ENCODE data around the gene KIAA0232.
A peak's percentile ranks its signal among the peaks of the same experiment; 100 is the strongest.

DNA sequence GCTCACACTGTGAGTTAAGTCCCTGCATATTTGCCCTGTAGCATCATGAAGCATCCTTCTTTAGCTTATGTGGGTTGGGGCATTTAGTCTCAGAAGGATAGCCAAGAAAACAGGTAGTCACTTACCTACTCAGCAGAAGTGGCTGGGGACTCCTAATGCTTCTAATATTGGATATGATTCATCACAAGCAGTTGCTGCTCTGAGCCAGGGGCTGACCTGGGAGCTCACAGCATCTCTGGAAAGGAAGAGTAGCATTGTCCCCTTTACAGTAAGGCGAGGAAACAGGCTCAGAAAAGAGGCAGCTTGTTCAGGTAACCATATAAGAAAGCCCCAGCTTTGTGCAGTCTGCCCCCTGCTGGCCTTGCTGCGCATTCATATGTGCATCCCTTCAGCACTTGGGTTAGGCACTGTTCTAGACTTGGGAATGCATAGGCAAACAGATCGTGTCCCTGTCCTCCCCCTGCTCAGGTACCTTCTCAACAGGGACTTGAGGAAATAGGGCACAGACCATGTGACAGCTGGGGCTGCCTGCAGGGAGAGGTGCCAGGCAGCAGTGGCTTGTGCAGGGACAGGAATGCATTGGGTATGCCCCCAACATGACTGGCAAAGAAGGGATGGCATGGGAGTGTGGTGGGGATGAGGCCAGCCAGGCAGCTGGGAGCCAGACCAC lies 91.4 kb downstream of the KIAA0232 start:
- peak in 2 of 3 donors; percentile 20 to 45 for TF ChIP-seq POLR2AphosphoS5 (IDR thresholded peaks at IDR 0.05)
- TF ChIP-seq, protein P1, sequence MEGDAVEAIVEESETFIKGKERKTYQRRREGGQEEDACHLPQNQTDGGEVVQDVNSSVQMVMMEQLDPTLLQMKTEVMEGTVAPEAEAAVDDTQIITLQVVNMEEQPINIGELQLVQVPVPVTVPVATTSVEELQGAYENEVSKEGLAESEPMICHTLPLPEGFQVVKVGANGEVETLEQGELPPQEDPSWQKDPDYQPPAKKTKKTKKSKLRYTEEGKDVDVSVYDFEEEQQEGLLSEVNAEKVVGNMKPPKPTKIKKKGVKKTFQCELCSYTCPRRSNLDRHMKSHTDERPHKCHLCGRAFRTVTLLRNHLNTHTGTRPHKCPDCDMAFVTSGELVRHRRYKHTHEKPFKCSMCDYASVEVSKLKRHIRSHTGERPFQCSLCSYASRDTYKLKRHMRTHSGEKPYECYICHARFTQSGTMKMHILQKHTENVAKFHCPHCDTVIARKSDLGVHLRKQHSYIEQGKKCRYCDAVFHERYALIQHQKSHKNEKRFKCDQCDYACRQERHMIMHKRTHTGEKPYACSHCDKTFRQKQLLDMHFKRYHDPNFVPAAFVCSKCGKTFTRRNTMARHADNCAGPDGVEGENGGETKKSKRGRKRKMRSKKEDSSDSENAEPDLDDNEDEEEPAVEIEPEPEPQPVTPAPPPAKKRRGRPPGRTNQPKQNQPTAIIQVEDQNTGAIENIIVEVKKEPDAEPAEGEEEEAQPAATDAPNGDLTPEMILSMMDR (IDR thresholded peaks at IDR 0.05 in 8 of 11, conservative IDR thresholded peaks at IDR 0.05 in 3 of 11) = peak; percentile 60 to 93 (median 86)
